ENCODE results near the gene TSPAN14. TPM values are rescaled to one million over a fixed set of nuclear protein-coding genes. Genes with fewer than 3 reads are reported as not detected.
A peak's percentile ranks its signal among the peaks of the same experiment; 100 is the strongest.

Gene TSPAN14
- total and polyA plus RNA-seq, 2 of the 8 experiments (the other 6 are each of a cell fraction or from before 2014, with no cell fraction given) = 47.4 to 57.8 TPM

DNA sequence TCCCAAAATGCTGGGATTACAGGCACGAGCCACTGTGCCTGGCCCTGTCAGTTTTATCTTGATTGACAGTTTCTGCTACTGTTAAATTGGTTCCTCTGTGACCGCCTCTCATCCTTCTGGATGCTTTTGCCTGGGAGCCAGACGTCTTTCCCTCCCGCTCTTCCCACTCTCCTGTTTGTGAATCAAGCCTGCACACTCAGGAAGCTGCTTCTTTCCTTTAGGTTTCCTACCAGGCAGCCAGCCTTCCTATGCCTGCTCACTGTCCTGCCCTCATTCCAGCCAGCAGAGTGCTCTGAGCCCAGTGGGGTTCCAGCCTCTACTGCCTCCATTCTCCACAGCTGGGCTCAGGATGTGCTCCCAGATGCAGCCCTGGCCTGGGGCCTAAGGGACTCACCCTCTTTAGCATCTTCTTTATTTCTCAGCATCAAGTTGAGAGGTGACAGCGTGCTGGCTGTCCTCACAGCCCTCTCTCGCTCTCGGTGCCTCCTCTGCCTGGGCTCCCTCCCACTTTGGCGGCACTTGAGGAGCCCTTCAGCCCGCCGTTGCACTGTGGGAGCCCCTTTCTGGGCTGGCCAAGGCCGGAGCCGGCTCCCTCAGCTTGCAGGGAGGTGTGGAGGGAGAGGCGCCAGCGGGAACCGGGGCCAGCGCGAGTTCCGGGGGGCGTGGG is 88.7 kb downstream of the TSPAN14 start:
- no peak overlapping the region for H3K4me2 ChIP-seq (ENCODE audit: insufficient read depth in 1 of 2, low read depth in 2 of 2, low read length in 2 of 2)
- no peak overlapping the region for H2BK20ac ChIP-seq (ENCODE audit: low read length)
- no peak overlapping the region for H3K14ac ChIP-seq (ENCODE audit: insufficient read length)
- no peak overlapping the region for H3K9ac ChIP-seq (replicated peaks in 1 of 4; ENCODE audit: extremely low read depth in 1 of 4, low read depth in 3 of 4, low read length in 3 of 4)
- FAIRE-seq (no peak), DNase-seq (ENCODE audit: low read depth in 1 of 2, low spot score in 2 of 2) (peak in 1 of 2 experiments; percentile 35)
- WGBS, 2 experiments (ENCODE audit: extremely low coverage in 1 of 2, insufficient coverage in 1 of 2, insufficient read length in 1 of 2, insufficient replicate concordance in 2 of 2, low coverage in 1 of 2, low lambda C conversion rate in 2 of 2, missing lambda C conversion rate in 1 of 2) = 91% methylated on average over 9 of the region's 19 CpGs; no CpG with 5 or more reads in 1 of the 2 experiments
- H3K9me3 ChIP-seq (ENCODE audit: insufficient read depth in 2 of 2, low read depth in 1 of 2, low read length in 1 of 2) = no peaks in the 10 kb centered on the region
- H3K23ac ChIP-seq (ENCODE audit: insufficient read length) = no peak overlapping the region
- H4K91ac ChIP-seq (replicated peaks; ENCODE audit: insufficient read length, low read length) = no peak overlapping the region
- no peak overlapping the region; the same call in 1 of the 2 replicates for H3K18ac ChIP-seq (ENCODE audit: extremely low read depth, low read length)
- no peak overlapping the region for H2AFZ ChIP-seq (ENCODE audit: low read length)
- no peak overlapping the region for H2AK5ac ChIP-seq (ENCODE audit: low read depth, low read length)
- H3K4me3 ChIP-seq (ENCODE audit: extremely low read depth in 1 of 4, insufficient read depth in 2 of 4, low read depth in 3 of 4, low read length in 4 of 4) = no peak overlapping the region
- H2BK120ac ChIP-seq (replicated peaks; ENCODE audit: low read depth, low read length) = no peak overlapping the region
- no peaks in the 10 kb centered on the region; a peak in 1 of 7 replicates for H3K27me3 ChIP-seq (replicated peaks in 1 of 4; ENCODE audit: control insufficient read depth in 3 of 4, extremely low read depth in 1 of 4, insufficient read depth in 3 of 4, low read length in 3 of 4)
- H3K79me1 ChIP-seq (ENCODE audit: low read depth, low read length) = no peaks in the 10 kb centered on the region
- no peaks in the 10 kb centered on the region for H4K20me1 ChIP-seq (replicated peaks in 1 of 2; ENCODE audit: control insufficient read depth in 1 of 2, insufficient read depth in 2 of 2, low read length in 2 of 2)
- no peaks in the 10 kb centered on the region for H3K79me2 ChIP-seq (ENCODE audit: control insufficient read depth in 1 of 2, insufficient read depth in 2 of 2, low read length in 2 of 2)
- no peak overlapping the region for H4K5ac ChIP-seq (ENCODE audit: insufficient read length, low read depth, low read length)
- H3K36me3 ChIP-seq (ENCODE audit: control insufficient read depth in 2 of 4, insufficient read depth in 4 of 4, low read length in 3 of 4) = no peaks in the 10 kb centered on the region
- ChIA-PET CTCF (ENCODE audit: partially characterized antibody) (interaction anchor here (0.6 to 1.9 kb wide), 3 partner anchors 17 to 84 kb away, joined by 3 to 7 read pairs (median 3); no protein-coding TSS in a partner anchor), POLR2A (ENCODE audit: partially characterized antibody) (interaction anchor here (1.1 kb wide), 1 partner anchor 90 kb away, joined by 3 read pairs; no protein-coding TSS in a partner anchor)
- H3K27ac ChIP-seq (ENCODE audit: low read depth, low read length) = no peak overlapping the region
- no peak overlapping the region for H3K56ac ChIP-seq (replicated peaks; ENCODE audit: insufficient read length, low read depth, low read length)
- no peaks in the 10 kb centered on the region for H3K4me1 ChIP-seq (replicated peaks in 1 of 4; ENCODE audit: control insufficient read depth in 3 of 4, insufficient read depth in 4 of 4, low read length in 3 of 4)
- H2BK12ac ChIP-seq (ENCODE audit: low read depth, low read length) = no peak overlapping the region
- H2BK15ac ChIP-seq (ENCODE audit: low read length) = no peak overlapping the region
- H3K4ac ChIP-seq (replicated peaks; ENCODE audit: insufficient read length, low read depth, low read length) = no peak overlapping the region
- H4K8ac ChIP-seq (ENCODE audit: extremely low read depth, insufficient read depth, low read length) = no peak overlapping the region
- no peak overlapping the region for H2BK5ac ChIP-seq (ENCODE audit: low read depth, low read length)
- H3K23me2 ChIP-seq (ENCODE audit: low read depth, low read length) = no peaks in the 10 kb centered on the region
- TF ChIP-seq CHD2 (IDR thresholded peaks at IDR 0.05; ENCODE audit: low read length) (no peak), EP300 (IDR thresholded peaks at IDR 0.05; ENCODE audit: borderline replicate concordance in 1 of 2, low read depth in 2 of 2, low read length in 2 of 2) (no peak), HDAC2 (IDR thresholded peaks at IDR 0.05; ENCODE audit: borderline replicate concordance in 1 of 2, low read depth in 2 of 2, low read length in 2 of 2) (no peak), BCL11A (IDR thresholded peaks at IDR 0.05; ENCODE audit: low read depth in 2 of 2, low read length in 2 of 2) (no peak), TAF1 (IDR thresholded peaks at IDR 0.05; ENCODE audit: low read depth, low read length) (no peak), TEAD4 (IDR thresholded peaks at IDR 0.05; ENCODE audit: low read depth, low read length) (no peak), RFX5 (IDR thresholded peaks at IDR 0.05; ENCODE audit: borderline replicate concordance, low read depth, low read length) (no peak), POLR2AphosphoS5 (IDR thresholded peaks at IDR 0.05; ENCODE audit: low read depth, low read length) (no peak), CBX5 (IDR thresholded peaks at IDR 0.05; ENCODE audit: low read depth, low read length) (no peak), SUZ12 (IDR thresholded peaks at IDR 0.05; ENCODE audit: low read length) (no peak), POLR2A (IDR thresholded peaks at IDR 0.05; ENCODE audit: control extremely low read depth in 1 of 2, low read depth in 2 of 2, low read length in 2 of 2) (no peak), KDM4A (IDR thresholded peaks at IDR 0.05; ENCODE audit: low read depth, low read length, severe bottlenecking) (no peak)
- TF ChIP-seq, protein P1, sequence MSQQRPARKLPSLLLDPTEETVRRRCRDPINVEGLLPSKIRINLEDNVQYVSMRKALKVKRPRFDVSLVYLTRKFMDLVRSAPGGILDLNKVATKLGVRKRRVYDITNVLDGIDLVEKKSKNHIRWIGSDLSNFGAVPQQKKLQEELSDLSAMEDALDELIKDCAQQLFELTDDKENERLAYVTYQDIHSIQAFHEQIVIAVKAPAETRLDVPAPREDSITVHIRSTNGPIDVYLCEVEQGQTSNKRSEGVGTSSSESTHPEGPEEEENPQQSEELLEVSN (IDR thresholded peaks at IDR 0.05) = no peak
